ENCODE results near the gene NAALADL2.

NAALADL2 gene

DNA sequence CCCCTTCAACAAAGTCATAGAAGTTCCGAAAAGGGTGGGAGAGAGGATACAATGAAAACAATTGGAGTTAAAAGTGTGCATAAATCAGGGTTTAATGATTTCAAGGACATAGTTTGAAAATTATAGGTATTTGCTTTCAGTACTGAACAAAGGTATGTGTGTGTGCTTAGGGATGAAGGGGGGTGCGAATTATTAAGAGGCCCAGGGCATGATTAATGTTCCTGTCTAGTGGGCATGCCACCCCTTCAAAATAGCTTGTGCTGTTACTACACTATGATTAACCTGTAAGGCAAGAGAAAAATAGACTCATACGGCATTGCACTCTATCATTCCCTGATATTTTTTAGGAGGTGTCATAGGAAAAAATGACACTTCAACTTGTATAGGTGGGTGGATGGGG lies 731.6 kb downstream of the NAALADL2 start:
- Histone ChIP-seq H3K79me2 (ENCODE audit: insufficient read depth, low read length) (no peaks in the 10 kb centered on the region), H3K27me3 (ENCODE audit: insufficient read depth, low read length) (no peaks in the 10 kb centered on the region), H3K9me2 (ENCODE audit: low read depth, low read length) (no peaks in the 10 kb centered on the region), H2AFZ (ENCODE audit: low read length) (no peak overlapping the region), H3K9ac (ENCODE audit: low read length) (no peak overlapping the region), H3K36me3 (ENCODE audit: insufficient read depth, low read length) (no peaks in the 10 kb centered on the region), H3K27ac (ENCODE audit: low read depth, low read length, poor library complexity, severe bottlenecking) (no peak overlapping the region), H3K4me1 (ENCODE audit: insufficient read depth, low read length, severe bottlenecking) (no peaks in the 10 kb centered on the region), H3K4me3 (ENCODE audit: low read depth, low read length, poor library complexity, severe bottlenecking) (no peak overlapping the region), H3K4me2 (ENCODE audit: low read length) (no peak overlapping the region), H4K20me1 (ENCODE audit: insufficient read depth, low read length) (no peaks in the 10 kb centered on the region), H3F3A (ENCODE audit: insufficient read depth, low read length) (no peaks in the 10 kb centered on the region), H3K9me3 (ENCODE audit: low read length) (no peaks in the 10 kb centered on the region; the same call in 1 of the 2 replicates)
- TF ChIP-seq, protein P1, sequence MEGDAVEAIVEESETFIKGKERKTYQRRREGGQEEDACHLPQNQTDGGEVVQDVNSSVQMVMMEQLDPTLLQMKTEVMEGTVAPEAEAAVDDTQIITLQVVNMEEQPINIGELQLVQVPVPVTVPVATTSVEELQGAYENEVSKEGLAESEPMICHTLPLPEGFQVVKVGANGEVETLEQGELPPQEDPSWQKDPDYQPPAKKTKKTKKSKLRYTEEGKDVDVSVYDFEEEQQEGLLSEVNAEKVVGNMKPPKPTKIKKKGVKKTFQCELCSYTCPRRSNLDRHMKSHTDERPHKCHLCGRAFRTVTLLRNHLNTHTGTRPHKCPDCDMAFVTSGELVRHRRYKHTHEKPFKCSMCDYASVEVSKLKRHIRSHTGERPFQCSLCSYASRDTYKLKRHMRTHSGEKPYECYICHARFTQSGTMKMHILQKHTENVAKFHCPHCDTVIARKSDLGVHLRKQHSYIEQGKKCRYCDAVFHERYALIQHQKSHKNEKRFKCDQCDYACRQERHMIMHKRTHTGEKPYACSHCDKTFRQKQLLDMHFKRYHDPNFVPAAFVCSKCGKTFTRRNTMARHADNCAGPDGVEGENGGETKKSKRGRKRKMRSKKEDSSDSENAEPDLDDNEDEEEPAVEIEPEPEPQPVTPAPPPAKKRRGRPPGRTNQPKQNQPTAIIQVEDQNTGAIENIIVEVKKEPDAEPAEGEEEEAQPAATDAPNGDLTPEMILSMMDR (IDR thresholded peaks at IDR 0.05; ENCODE audit: low read length), result no peak
- no peak for TF ChIP-seq EZH2 (IDR thresholded peaks at IDR 0.05; ENCODE audit: borderline replicate concordance, low read length)

DNA sequence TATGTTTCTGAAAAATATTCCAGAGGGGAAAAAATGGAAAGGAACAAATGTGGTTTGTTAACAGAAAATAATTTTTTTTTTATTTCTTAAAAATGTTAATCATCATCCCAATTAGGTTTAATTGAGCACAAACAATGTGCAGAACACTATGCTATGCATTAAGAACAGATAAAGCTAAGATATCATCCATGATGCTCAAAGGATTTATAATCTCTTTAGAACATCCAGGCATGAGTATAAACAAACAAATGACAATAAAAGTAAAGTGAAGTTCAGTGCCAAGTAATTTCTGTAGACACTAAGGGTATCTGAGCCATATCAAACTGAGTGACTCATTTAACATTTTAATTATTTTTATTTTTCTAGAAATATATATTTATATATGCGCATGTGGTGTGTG lies 732.2 kb downstream of the NAALADL2 start:
- Histone ChIP-seq H3F3A (ENCODE audit: insufficient read depth, low read length) (no peaks in the 10 kb centered on the region), H3K27ac (ENCODE audit: low read depth, low read length, poor library complexity, severe bottlenecking) (no peak overlapping the region), H3K79me2 (ENCODE audit: insufficient read depth, low read length) (no peaks in the 10 kb centered on the region), H3K4me1 (ENCODE audit: insufficient read depth, low read length, severe bottlenecking) (no peaks in the 10 kb centered on the region), H3K9me2 (ENCODE audit: low read depth, low read length) (no peaks in the 10 kb centered on the region), H4K20me1 (ENCODE audit: insufficient read depth, low read length) (no peaks in the 10 kb centered on the region), H3K27me3 (ENCODE audit: insufficient read depth, low read length) (no peaks in the 10 kb centered on the region), H3K9me3 (ENCODE audit: low read length) (no peaks in the 10 kb centered on the region; the same call in 1 of the 2 replicates), H3K4me2 (ENCODE audit: low read length) (no peak overlapping the region), H2AFZ (ENCODE audit: low read length) (no peak overlapping the region), H3K36me3 (ENCODE audit: insufficient read depth, low read length) (no peaks in the 10 kb centered on the region), H3K4me3 (ENCODE audit: low read depth, low read length, poor library complexity, severe bottlenecking) (no peak overlapping the region), H3K9ac (ENCODE audit: low read length) (no peak overlapping the region)
- no peak for TF ChIP-seq EZH2 (IDR thresholded peaks at IDR 0.05; ENCODE audit: borderline replicate concordance, low read length)
- TF ChIP-seq, protein P1 (IDR thresholded peaks at IDR 0.05; ENCODE audit: low read length), result no peak

DNA sequence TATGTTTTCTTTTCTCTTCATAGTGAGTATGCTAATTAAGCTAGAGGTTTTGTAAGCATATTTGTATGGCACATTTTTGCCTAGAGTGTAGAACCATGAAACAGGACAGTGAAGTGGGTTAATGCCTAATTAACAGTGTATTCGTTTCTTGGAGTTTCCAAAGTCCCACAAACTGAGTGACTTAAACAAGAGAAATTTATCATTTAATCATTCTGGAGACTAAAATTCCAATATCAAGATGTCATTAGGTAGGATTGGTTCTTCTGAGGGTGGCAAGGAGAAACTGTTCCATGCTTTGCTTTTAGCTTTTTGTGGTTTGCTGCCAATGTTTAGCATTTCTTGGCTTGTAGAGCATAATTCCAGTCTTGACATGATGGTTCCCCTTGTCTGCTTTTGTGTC lies 734.2 kb downstream of the NAALADL2 start:
- no peak overlapping the region for H3K4me2 ChIP-seq (ENCODE audit: low read length)
- H3F3A ChIP-seq (ENCODE audit: insufficient read depth, low read length), result no peaks in the 10 kb centered on the region
- no peak overlapping the region for H3K27ac ChIP-seq (ENCODE audit: low read depth, low read length, poor library complexity, severe bottlenecking)
- H3K4me1 ChIP-seq (ENCODE audit: insufficient read depth, low read length, severe bottlenecking), result no peaks in the 10 kb centered on the region
- no peak overlapping the region for H3K9ac ChIP-seq (ENCODE audit: low read length)
- no peaks in the 10 kb centered on the region for H3K79me2 ChIP-seq (ENCODE audit: insufficient read depth, low read length)
- no peaks in the 10 kb centered on the region for H3K36me3 ChIP-seq (ENCODE audit: insufficient read depth, low read length)
- no peak overlapping the region for H2AFZ ChIP-seq (ENCODE audit: low read length)
- TF ChIP-seq, protein P1 (IDR thresholded peaks at IDR 0.05; ENCODE audit: low read length), result no peak
- TF ChIP-seq EZH2 (IDR thresholded peaks at IDR 0.05; ENCODE audit: borderline replicate concordance, low read length), result no peak
- no peaks in the 10 kb centered on the region for H3K27me3 ChIP-seq (ENCODE audit: insufficient read depth, low read length)
- no peaks in the 10 kb centered on the region for H3K9me2 ChIP-seq (ENCODE audit: low read depth, low read length)
- no peak overlapping the region for H3K4me3 ChIP-seq (ENCODE audit: low read depth, low read length, poor library complexity, severe bottlenecking)
- no peaks in the 10 kb centered on the region for H4K20me1 ChIP-seq (ENCODE audit: insufficient read depth, low read length)
- no peaks in the 10 kb centered on the region; the same call in 1 of the 2 replicates for H3K9me3 ChIP-seq (ENCODE audit: low read length)

Data from OCI-LY1 (cell line).